Measurements from ENCODE around the gene NEK11.

GRCh38 chr3:131222599-131222998 is 195.9 kb downstream of the NEK11 start:
- TF ChIP-seq CTCF (conservative IDR thresholded peaks at IDR 0.05; ENCODE audit: low read depth, low read length) (no peak), EZH2 (IDR thresholded peaks at IDR 0.05; ENCODE audit: borderline replicate concordance, low read depth, low read length, poor library complexity, severe bottlenecking) (no peak)

Measured in A673 (cell line).